OCI-M2 (cell line): ENCODE data around the gene TMCO6.

ENCODE experiments used
- DNase-seq: peaks from one replicate; lab custom pipeline; 2025; ENCODE audit not compliant: unreplicated experiment; lab: John Stamatoyannopoulos, UW

Gene TMCO6

GRCh38 chr5:140672455-140673186 lies 33.4 kb downstream of the TMCO6 start:
- no peak for DNase-seq

- DNase-seq = no peak
Measured at GRCh38 chr5:140673187-140673976, 34.1 kb downstream of the TMCO6 start, which contains the start of gene DND1. Gene DND1, minus strand, starts transcription at chr5:140673576. Its CDS starts 34 bp downstream, at chr5:140673542.

DNA sequence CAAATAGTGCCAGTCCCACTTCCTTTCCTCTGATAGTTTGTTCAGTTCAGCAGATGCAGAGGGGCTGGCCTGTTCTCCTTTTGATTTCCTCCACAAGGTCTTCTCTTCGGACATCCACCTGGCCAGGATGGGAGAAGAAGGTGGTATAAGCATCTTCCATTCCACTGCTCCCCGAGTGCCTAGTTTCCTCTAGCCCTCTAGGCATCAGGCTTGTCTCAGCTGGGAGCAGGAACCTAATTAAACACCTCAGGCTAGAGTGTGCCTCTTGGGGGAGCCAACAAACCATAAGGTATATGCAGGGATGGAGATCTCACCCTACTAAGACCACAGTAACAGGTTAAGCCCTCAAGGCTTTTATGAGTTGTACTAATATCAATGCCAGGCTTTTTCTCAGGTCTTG lies 35.0 kb downstream of the TMCO6 start:
- no peak for DNase-seq

- DNase-seq = no peak
Measured at GRCh38 chr5:140674629-140675028, 35.4 kb downstream of the TMCO6 start.

- no peak for DNase-seq
Measured at GRCh38 chr5:140677947-140678346, 38.7 kb downstream of the TMCO6 start.

GRCh38 chr5:140678993-140679392 lies 39.7 kb downstream of the TMCO6 start:
- peak; percentile 18 for DNase-seq

- no peak for DNase-seq
Measured at GRCh38 chr5:140690376-140690932, 51.2 kb downstream of the TMCO6 start.

- DNase-seq = peak; percentile 47
Measured at GRCh38 chr5:140690941-140691924, 52.0 kb downstream of the TMCO6 start, which contains the start of the genes HARS1 and HARS2. Gene HARS1, minus strand, starts transcription at chr5:140691370. Its CDS starts 66 bp downstream, at chr5:140691304. Gene HARS2, plus strand, starts transcription at chr5:140691455. Its CDS starts 194 bp downstream, at chr5:140691649.

- DNase-seq = no peak
Measured at GRCh38 chr5:140694276-140694675, 55.0 kb downstream of the TMCO6 start.
